Testis (tissue), 2 donors: Measurements from ENCODE around the gene FBN1.

Experiments
- CTCF ChIP-seq, 3 experiments: fragments of 450-650 bp in 2 of 3; fragments of 200-600 bp in 1 of 3; sonication (generic) in 1 of 3; IDR thresholded peaks; one replicate each; pipeline ENCODE4 v1.5.1; 2016 to 2019; ENCODE audit warnings: antibody characterized with exemption in 3 of 3, mild to moderate bottlenecking in 2 of 3, moderate library complexity in 1 of 3
- POLR2A ChIP-seq: fragments of 450-650 bp; IDR thresholded peaks from one replicate; pipeline ENCODE4 v1.6.1; 2017; ENCODE audit warnings: antibody characterized with exemption, mild to moderate bottlenecking, moderate library complexity

- TF ChIP-seq POLR2A (no peak), CTCF (IDR thresholded peaks at IDR 0.05) (no peak)
These were observed 283.8 kb downstream of the FBN1 start for GRCh38 chr15:48361685-48362084.
